Head of caudate nucleus (tissue), 42 donors: ENCODE measurements around the gene FANCI.

ENCODE experiments used
- DNase-seq, 42 donors: peaks; one replicate each; pipeline versions ENCODE4 v3.0.0 to v3.0.0-alpha.2; 2020 to 2021; ENCODE audit warnings: mixed read lengths in 7 of 42
- intact Hi-C: fragments of 100-400 bp; cut with DNase I; formaldehyde crosslinking; loops from one replicate; pipeline ENCODE4 v1.15.0; 2022

FANCI gene

GRCh38 chr15:89325039-89325803 lies 81.4 kb downstream of the FANCI start:
- intact Hi-C loops = no loop called here
- DNase-seq = no peak

- no peak for DNase-seq
- intact Hi-C loops = no loop called here
These were observed 82.5 kb downstream of the FANCI start for GRCh38 chr15:89326316-89326715.

- no peak for DNase-seq
- intact Hi-C loops = no loop called here
These were observed 83.3 kb downstream of the FANCI start for GRCh38 chr15:89327113-89327512.

- intact Hi-C loops = no loop called here
These were observed 84.8 kb downstream of the FANCI start for GRCh38 chr15:89328398-89329254.

GRCh38 chr15:89329329-89330084 lies 85.7 kb downstream of the FANCI start:
- peak in 1 of 42 donors; percentile 3 for DNase-seq
- intact Hi-C loops = loop anchor here (10.0 kb wide), 1 partner anchor 125 kb away; no protein-coding TSS in a partner anchor

More at GRCh38 chr15:89328398-89329254, 84.8 kb downstream of the FANCI start:
- peak in 8 of 42 donors; percentile 21 to 37 (median 26) for DNase-seq

GRCh38 chr15:89330119-89330518 lies 86.3 kb downstream of the FANCI start:
- DNase-seq = peak in 1 of 42 donors; percentile 22
- intact Hi-C loops = loop anchor here (10.0 kb wide), 1 partner anchor 125 kb away; no protein-coding TSS in a partner anchor

GRCh38 chr15:89330881-89331595 lies 87.3 kb downstream of the FANCI start:
- intact Hi-C loops = loop anchor here (10.0 kb wide), 1 partner anchor 126 kb away; no protein-coding TSS in a partner anchor
- peak in 1 of 42 donors; percentile 7 for DNase-seq

- DNase-seq = peak in 1 of 42 donors; percentile 33
- intact Hi-C loops = loop anchor here (10.0 kb wide), 1 partner anchor 128 kb away; no protein-coding TSS in a partner anchor
These were observed 88.7 kb downstream of the FANCI start for GRCh38 chr15:89332446-89332845.

- intact Hi-C loops = loop anchor here (10.0 kb wide), 1 partner anchor 128 kb away; no protein-coding TSS in a partner anchor
- peak in 2 of 42 donors; percentile 15 to 31 for DNase-seq
These were observed 89.5 kb downstream of the FANCI start for GRCh38 chr15:89333011-89333860.

GRCh38 chr15:89333959-89334509 lies 90.3 kb downstream of the FANCI start:
- intact Hi-C loops = loop anchor here (10.0 kb wide), 1 partner anchor 129 kb away; no protein-coding TSS in a partner anchor
- peak in 3 of 42 donors; percentile 7 to 27 (median 16) for DNase-seq

GRCh38 chr15:89334510-89335297 lies 90.9 kb downstream of the FANCI start, which contains the start of gene POLG:
POLG (minus strand) TSS chr15:89334824; CDS start chr15:89333754, 1,070 bp downstream.
- intact Hi-C loops = loop anchor here (10.0 kb wide), 1 partner anchor 130 kb away; no protein-coding TSS in a partner anchor

GRCh38 chr15:89335298-89336041 lies 91.7 kb downstream of the FANCI start:
- peak in 14 of 42 donors; percentile 14 to 58 (median 38) for DNase-seq
- intact Hi-C loops = loop anchor here (10.0 kb wide), 1 partner anchor 131 kb away; no protein-coding TSS in a partner anchor

More at GRCh38 chr15:89334510-89335297, 90.9 kb downstream of the FANCI start, which contains the start of gene POLG:
- peak; percentile 96 to 100 (median 99) for DNase-seq

- intact Hi-C loops = loop anchor here (10.0 kb wide), 1 partner anchor 133 kb away; no protein-coding TSS in a partner anchor
- peak in 1 of 42 donors; percentile 3 for DNase-seq
These were observed 94.3 kb downstream of the FANCI start for GRCh38 chr15:89338036-89338435.

- intact Hi-C loops = no loop called here
- no peak for DNase-seq
These were observed 96.8 kb downstream of the FANCI start for GRCh38 chr15:89340573-89340972.
